ENCODE data around the gene RPS6KC1.

DNA sequence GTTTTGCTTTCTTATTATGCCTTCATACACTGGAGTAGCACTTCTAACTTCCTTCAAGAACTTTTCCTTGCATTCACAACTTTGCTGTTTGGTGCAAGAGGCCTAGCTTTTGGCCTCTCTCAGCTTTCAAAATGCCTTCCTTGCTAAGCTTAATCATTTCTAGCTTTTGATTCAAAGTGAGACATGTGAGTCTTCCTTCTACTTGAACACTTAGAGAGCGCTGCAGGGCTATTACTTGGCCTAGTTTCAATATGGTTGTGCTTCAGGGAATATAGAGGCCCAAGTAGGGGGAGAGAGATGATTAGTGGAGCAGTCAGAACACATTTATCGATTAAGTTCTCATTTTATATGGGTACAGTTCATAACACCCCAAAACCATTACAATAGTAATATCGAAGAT, 47.8 kb upstream of the RPS6KC1 start:
- TF ChIP-seq, protein P1, sequence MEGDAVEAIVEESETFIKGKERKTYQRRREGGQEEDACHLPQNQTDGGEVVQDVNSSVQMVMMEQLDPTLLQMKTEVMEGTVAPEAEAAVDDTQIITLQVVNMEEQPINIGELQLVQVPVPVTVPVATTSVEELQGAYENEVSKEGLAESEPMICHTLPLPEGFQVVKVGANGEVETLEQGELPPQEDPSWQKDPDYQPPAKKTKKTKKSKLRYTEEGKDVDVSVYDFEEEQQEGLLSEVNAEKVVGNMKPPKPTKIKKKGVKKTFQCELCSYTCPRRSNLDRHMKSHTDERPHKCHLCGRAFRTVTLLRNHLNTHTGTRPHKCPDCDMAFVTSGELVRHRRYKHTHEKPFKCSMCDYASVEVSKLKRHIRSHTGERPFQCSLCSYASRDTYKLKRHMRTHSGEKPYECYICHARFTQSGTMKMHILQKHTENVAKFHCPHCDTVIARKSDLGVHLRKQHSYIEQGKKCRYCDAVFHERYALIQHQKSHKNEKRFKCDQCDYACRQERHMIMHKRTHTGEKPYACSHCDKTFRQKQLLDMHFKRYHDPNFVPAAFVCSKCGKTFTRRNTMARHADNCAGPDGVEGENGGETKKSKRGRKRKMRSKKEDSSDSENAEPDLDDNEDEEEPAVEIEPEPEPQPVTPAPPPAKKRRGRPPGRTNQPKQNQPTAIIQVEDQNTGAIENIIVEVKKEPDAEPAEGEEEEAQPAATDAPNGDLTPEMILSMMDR (conservative IDR thresholded peaks at IDR 0.05 in 1 of 2, IDR thresholded peaks at IDR 0.05 in 1 of 2; ENCODE audit: extremely low read depth in 1 of 2, insufficient read depth in 1 of 2, low read depth in 1 of 2, low read length in 2 of 2), result no peak
- no peak for TF ChIP-seq EZH2 (IDR thresholded peaks at IDR 0.05; ENCODE audit: borderline replicate concordance, low read length)

Measured in mammary epithelial cell (primary cell).